Activated B cell treated with CpG ODN at 0.5 μM for 24 hours (primary cell): Measurements from ENCODE around the gene LPP. TPM values are rescaled to one million over a fixed set of nuclear protein-coding genes. Genes with fewer than 3 reads are reported as not detected.

Experiments used
- ATAC-seq: fragments of 200-7000 bp; cut with Tn5 transposase; one replicate; pipeline ENCODE4 v1.10.0; 2021; ENCODE audit warnings: low read depth, mild to moderate bottlenecking, moderate library complexity
- CTCF ChIA-PET: fragments of 350-600 bp; sonication (Branson Sonifier 250); formaldehyde crosslinking; loops from one replicate; lab custom pipeline; 2021; ENCODE audit warnings: antibody characterized with exemption; lab: Charles Lee
- POLR2A ChIA-PET: fragments of 350-600 bp; sonication (Branson Sonifier 250); formaldehyde crosslinking; loops from one replicate; lab custom pipeline; 2021; ENCODE audit warnings: antibody characterized with exemption; lab: Charles Lee
- DNase-seq: peaks from one replicate; pipeline ENCODE4 v3.0.0; 2022
- H3K27ac Mint-ChIP-seq: one replicate; pipeline ENCODE4 v1.8.0; 2020; ENCODE audit warnings: mixed read lengths
- H3K27me3 Mint-ChIP-seq: one replicate; pipeline ENCODE4 v1.8.0; 2021; ENCODE audit warnings: mixed read lengths
- H3K36me3 Mint-ChIP-seq: one replicate; pipeline ENCODE4 v1.8.0; 2021; ENCODE audit warnings: low read depth, mixed read lengths
- H3K4me1 Mint-ChIP-seq: one replicate; pipeline ENCODE4 v1.8.0; 2021; ENCODE audit warnings: mixed read lengths
- H3K4me3 Mint-ChIP-seq: one replicate; pipeline ENCODE4 v1.8.0; 2020; ENCODE audit warnings: mild to moderate bottlenecking, mixed read lengths
- H3K9me3 Mint-ChIP-seq: one replicate; pipeline ENCODE4 v1.8.0; 2020; ENCODE audit warnings: mixed read lengths
- intact Hi-C: fragments of 100-400 bp; cut with micrococcal nuclease; formaldehyde crosslinking; loops from one replicate; pipeline ENCODE4 v1.15.1; 2024
- total RNA-seq: library from RNA; stranded (reverse); gene quantifications from 2 replicates; pipeline ENCODE4 v1.2.3, GENCODE V29; 2022
- TF ChIP-seq, protein P1 (sequence below): fragments of 200-600 bp; IDR thresholded peaks from one replicate; pipeline ENCODE4 v1.8.0; 2022; ENCODE audit warnings: antibody characterized with exemption, mild to moderate bottlenecking

Gene LPP
- total RNA-seq, 1 donor from 2014 or later: 60.1 TPM

DNA sequence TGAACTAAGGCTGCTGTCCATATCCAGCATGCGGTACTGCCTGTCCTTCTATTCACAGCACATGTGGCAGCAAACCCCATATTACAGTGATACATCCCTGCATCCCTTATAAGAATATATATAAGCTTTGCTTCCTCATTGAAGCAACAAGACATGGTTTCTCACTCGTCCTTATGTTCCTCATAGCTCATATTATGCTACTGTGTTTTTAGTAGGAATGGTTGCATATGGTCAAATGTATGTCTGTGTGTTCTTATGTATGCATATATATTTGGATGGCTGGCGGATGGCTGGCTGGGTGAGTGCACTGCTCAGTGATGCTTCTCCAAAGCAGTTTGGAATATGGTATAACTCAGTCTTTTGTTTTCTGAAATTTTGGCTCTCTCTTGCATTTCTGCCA, 254.9 kb downstream of the LPP start:
- Mint-ChIP-seq H3K27me3 (no peaks in the 10 kb centered on the region), H3K9me3 (peaks cover 2% of the 10 kb centered on the region), H3K4me1 (peaks cover 34% of the 10 kb centered on the region), H3K27ac (peak overlapping the region; percentile 31), H3K36me3 (peaks cover 42% of the 10 kb centered on the region), H3K4me3 (no peak overlapping the region)
- TF ChIP-seq, protein P1, sequence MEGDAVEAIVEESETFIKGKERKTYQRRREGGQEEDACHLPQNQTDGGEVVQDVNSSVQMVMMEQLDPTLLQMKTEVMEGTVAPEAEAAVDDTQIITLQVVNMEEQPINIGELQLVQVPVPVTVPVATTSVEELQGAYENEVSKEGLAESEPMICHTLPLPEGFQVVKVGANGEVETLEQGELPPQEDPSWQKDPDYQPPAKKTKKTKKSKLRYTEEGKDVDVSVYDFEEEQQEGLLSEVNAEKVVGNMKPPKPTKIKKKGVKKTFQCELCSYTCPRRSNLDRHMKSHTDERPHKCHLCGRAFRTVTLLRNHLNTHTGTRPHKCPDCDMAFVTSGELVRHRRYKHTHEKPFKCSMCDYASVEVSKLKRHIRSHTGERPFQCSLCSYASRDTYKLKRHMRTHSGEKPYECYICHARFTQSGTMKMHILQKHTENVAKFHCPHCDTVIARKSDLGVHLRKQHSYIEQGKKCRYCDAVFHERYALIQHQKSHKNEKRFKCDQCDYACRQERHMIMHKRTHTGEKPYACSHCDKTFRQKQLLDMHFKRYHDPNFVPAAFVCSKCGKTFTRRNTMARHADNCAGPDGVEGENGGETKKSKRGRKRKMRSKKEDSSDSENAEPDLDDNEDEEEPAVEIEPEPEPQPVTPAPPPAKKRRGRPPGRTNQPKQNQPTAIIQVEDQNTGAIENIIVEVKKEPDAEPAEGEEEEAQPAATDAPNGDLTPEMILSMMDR: no peak
- ChIA-PET CTCF (no interaction called here), POLR2A (interaction anchor here (0.6 kb wide), 2 partner anchors 12 to 41 kb away, joined by 3 to 5 read pairs; no protein-coding TSS in a partner anchor)
- DNase-seq (no peak), ATAC-seq (no peak)
- intact Hi-C loops: loop anchor here (1.0 kb wide), 1 partner anchor 8 kb away; no protein-coding TSS in a partner anchor

DNA sequence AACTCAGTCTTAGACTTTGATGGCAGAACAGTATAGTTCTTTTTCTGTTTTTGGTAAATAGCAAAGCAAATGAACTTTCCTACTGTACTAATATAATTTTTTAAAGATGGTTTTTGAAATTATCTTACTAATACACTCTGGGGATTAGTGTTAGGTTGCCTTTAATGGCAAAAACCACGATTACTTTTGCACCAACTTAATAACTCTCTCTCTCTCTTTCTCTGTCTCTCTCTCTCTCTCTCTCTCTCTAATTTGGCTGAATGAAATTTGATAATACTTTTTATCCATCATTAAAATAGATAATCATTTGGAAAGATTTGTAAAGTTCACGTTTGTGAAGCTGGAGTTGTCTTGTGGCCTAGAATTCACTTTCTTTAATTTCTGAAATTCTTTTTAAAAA, 257.8 kb downstream of the LPP start:
- TF ChIP-seq, protein P1: no peak
- Mint-ChIP-seq H3K4me1 (peaks cover 25% of the 10 kb centered on the region), H3K27me3 (no peaks in the 10 kb centered on the region), H3K27ac (no peak overlapping the region), H3K9me3 (peaks cover 2% of the 10 kb centered on the region), H3K4me3 (no peak overlapping the region), H3K36me3 (peaks cover 32% of the 10 kb centered on the region)
- DNase-seq (no peak), ATAC-seq (no peak)
- intact Hi-C loops: no loop called here
- ChIA-PET POLR2A (no interaction called here), CTCF (no interaction called here)

DNA sequence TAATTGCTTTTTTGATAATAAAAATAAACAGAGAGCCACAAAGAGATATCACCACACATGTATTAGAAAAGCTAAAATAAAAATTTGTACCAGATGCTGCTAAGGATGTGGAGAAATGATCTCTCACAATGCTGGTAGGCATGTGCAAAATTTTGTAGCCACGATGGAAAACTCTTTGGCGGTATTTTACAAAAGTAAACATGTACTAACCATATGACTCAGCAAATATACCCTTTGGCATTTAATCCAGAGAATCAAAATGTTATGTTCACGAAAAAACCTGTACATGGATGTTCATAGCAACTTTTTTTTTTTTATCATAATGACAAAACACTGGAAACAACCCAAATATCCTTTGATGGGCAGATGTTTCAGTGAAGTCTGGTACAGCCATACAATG, 261.2 kb downstream of the LPP start:
- no peak for ATAC-seq
- CTCF ChIA-PET: no interaction called here
- TF ChIP-seq, protein P1: no peak
- Mint-ChIP-seq H3K9me3 (no peaks in the 10 kb centered on the region), H3K27me3 (no peaks in the 10 kb centered on the region), H3K36me3 (peaks cover 8% of the 10 kb centered on the region), H3K4me1 (peaks cover 46% of the 10 kb centered on the region), H3K27ac (no peak overlapping the region), H3K4me3 (no peak overlapping the region)
- POLR2A ChIA-PET: no interaction called here
- intact Hi-C loops: no loop called here
- DNase-seq: no peak

DNA sequence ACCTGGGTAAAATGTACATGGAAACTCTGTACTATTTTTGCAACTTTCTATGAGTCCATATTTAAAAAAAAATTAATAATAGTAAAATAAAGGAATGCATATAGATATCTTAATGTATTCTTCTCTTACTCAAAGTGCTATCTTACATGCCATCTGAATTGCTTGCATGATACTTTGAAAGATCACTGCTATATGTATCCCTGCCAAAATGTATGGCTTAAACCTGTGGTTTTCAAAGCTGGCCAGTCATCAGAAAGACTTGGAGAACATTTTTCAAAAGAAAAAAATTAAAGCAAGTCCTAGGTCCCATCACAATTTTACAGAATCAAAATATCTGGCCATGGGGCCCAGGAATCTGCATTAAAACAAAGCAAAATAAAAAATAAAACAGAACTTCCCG, 262.1 kb downstream of the LPP start:
- H3K9me3 Mint-ChIP-seq: no peaks in the 10 kb centered on the region
- TF ChIP-seq, protein P1: no peak
- CTCF ChIA-PET: no interaction called here
- POLR2A ChIA-PET: no interaction called here
- no peak overlapping the region for H3K27ac Mint-ChIP-seq
- H3K36me3 Mint-ChIP-seq: peaks cover 4% of the 10 kb centered on the region
- H3K4me3 Mint-ChIP-seq: no peak overlapping the region
- ATAC-seq (no peak), DNase-seq (no peak)
- intact Hi-C loops: no loop called here
- peaks cover 49% of the 10 kb centered on the region for H3K4me1 Mint-ChIP-seq
- H3K27me3 Mint-ChIP-seq: no peaks in the 10 kb centered on the region

DNA sequence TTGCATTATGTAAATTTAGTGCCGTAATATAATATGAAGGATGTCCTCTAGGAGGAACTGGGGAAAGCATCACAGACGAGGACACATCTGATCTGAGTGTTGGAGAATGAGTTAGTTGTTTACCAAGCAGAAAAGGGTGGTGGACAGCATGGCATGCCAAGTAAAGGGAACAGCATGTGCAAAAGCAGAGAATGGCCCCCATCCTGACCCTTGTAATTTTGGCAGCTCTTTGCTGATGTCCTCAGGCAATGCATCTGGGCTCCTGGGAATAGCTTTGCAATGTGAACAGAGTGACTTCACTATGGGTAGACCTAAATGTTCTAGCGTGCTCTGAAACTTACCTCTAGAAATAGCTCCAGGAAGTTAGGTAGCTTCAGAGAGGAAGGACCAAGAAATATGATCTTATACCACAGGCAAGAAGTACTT, 263.3 kb downstream of the LPP start:
- H3K27ac Mint-ChIP-seq: peak overlapping the region; percentile 86
- H3K27me3 Mint-ChIP-seq: no peaks in the 10 kb centered on the region
- intact Hi-C loops: loop anchor here (1.0 kb wide), 3 partner anchors 9 to 22 kb away; no protein-coding TSS in a partner anchor
- H3K4me3 Mint-ChIP-seq: peak overlapping the region; percentile 50
- no peaks in the 10 kb centered on the region for H3K36me3 Mint-ChIP-seq
- peaks cover 2% of the 10 kb centered on the region for H3K9me3 Mint-ChIP-seq
- ATAC-seq: peak; percentile 21
- POLR2A ChIA-PET: interaction anchor here (0.6 to 1.9 kb wide), 15 partner anchors 14 to 679 kb away, joined by 3 to 17 read pairs (median 3); partner anchors contain the start of gene BCL6
- TF ChIP-seq, protein P1: no peak
- DNase-seq: no peak
- CTCF ChIA-PET: interaction anchor here (0.7 to 1.4 kb wide), 4 partner anchors 16 to 670 kb away, joined by 3 to 7 read pairs (median 3); no protein-coding TSS in a partner anchor
- H3K4me1 Mint-ChIP-seq: peaks cover 58% of the 10 kb centered on the region
